Choroid plexus epithelial cell (primary cell): ENCODE data around the gene KCNK7.
A peak's percentile ranks its signal among the peaks of the same experiment; 100 is the strongest.

Experiments
- DNase-seq: peaks from one replicate; pipeline ENCODE4 v3.0.0-alpha.2; 2010; ENCODE audit warnings: low read depth
- H3K4me3 ChIP-seq: 2 replicates; pipeline ENCODE4 v1.5.1; 2011; ENCODE audit warnings: low read depth, mild to moderate bottlenecking, control low read depth, low read length, moderate library complexity
- CTCF ChIP-seq: conservative IDR thresholded peaks from 2 replicates; pipeline ENCODE4 v1.5.1; 2011; ENCODE audit warnings: low read depth, mild to moderate bottlenecking, control low read depth, inconsistent platforms, low read length, moderate library complexity

Gene KCNK7

DNA sequence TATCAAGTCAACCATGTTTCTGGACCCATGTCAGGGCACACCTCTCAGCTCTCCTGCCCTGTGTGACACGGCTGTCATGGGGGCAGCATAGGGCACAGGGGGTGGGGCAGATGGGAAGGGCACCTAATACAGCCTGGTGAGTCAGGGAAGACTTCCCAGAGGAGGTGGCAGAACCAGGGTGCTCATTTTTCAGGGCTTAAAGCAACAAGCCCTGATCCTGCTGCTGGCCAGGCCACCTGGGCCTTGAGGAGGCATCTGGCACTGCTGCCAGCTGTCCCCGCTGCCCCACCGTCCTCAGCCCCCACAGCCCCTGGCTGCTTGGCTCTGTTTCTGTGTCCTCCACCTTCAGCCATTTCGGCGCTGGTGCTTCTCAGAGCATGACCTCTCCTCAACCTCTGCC is 14.1 kb upstream of the KCNK7 start:
- DNase-seq: no peak
- H3K4me3 ChIP-seq: no peak overlapping the region
- no peak for TF ChIP-seq CTCF

GRCh38 chr11:65609229-65609628 is 13.6 kb upstream of the KCNK7 start:
- no peak for TF ChIP-seq CTCF
- DNase-seq: no peak
- H3K4me3 ChIP-seq: no peak overlapping the region

GRCh38 chr11:65607614-65608426 is 12.2 kb upstream of the KCNK7 start:
- no peak for TF ChIP-seq CTCF
- H3K4me3 ChIP-seq: peak overlapping the region; percentile 47
- DNase-seq: no peak

DNA sequence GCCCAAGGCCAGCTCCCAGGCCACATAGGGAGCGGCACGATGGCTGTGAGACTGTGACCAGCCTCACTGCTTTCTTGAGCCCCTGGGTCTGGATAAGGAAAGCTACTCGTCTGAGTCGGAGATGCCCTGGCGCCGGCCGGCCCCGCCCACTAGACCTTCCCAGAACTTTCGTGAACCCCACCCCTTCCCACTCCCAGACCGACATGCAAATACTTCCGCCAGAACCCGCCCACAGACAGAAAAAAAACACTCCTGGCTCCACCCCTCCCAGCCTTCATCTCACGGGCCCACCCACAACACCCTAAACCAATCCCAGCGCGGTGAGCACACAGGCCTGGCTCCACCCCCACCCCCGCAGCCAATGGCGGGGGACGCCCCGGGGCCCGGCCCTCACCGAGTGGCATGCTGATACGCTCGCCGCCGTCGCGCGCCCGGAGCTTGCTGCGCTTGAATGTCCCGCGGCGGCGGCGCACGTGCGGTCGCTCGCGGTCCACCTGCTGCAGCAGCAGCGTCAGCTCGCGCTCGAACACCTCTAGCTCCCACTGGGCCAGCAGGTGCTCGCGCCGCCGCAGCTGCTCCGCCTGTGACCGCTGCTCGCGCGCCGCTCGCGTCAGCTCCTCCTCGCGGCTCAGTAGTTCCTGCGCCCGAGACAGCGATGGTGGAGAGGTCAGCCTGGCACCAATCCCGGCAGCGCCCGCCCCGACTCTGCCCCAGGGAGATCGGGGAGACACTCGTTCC is 11.4 kb upstream of the KCNK7 start:
- TF ChIP-seq CTCF: no peak
- DNase-seq: peak; percentile 96
- peak overlapping the region; percentile 47 for H3K4me3 ChIP-seq

DNA sequence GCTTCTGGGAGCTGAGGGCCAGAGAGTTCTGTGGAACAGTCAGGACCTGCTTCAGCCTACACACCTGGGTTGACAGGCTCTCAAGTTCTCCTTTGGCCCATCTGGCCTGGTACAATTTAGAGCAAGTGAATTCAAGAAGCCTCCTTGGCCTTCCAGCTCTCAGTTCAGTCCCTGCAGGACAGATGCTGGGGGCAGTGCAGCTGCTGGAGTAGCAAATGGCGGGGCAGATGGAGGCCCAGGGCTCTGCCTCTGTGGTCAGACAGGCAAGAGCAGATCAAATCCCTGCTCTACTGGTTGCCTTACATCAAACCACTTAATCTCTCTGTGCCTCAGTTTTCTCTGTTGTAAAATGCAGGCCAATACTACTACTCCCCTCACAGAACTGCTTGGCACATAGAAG is 8.7 kb upstream of the KCNK7 start:
- H3K4me3 ChIP-seq: no peak overlapping the region
- no peak for TF ChIP-seq CTCF
- DNase-seq: no peak

DNA sequence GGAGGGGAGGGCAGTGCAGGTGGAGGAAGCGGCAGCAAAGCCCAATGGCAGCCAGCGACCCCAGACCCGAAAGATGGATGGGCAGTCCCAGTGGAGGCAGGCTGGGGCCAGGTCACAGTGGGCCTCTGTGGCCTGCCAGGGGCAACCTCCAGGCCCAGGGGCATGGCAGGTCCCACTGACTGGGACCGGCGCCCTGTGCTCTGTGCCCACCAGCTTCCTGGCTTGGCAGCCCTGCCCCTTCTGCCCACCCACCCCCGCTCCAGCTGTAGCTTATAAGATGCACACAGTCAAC is 4.3 kb upstream of the KCNK7 start:
- TF ChIP-seq CTCF: no peak
- no peak for DNase-seq
- H3K4me3 ChIP-seq: no peak overlapping the region
